GM12892 (cell line): Measurements from ENCODE around the gene CCNF.

Source experiments
- DNase-seq: peaks from one replicate; pipeline ENCODE4 v3.0.0; 2011; ENCODE audit not compliant: insufficient read length
- FAIRE-seq: peaks from 2 replicates; lab custom pipeline; 2011; peaks lifted over from hg19 to GRCh38; lab: Jason Lieb, UNC
- POLR2A ChIP-seq: IDR thresholded peaks from 2 replicates; pipeline ENCODE4 v1.6.1; 2011; ENCODE audit warnings: low read depth, low read length, control low read depth
- POLR2AphosphoS5 ChIP-seq: IDR thresholded peaks from 2 replicates; pipeline ENCODE4 v1.6.1; 2011; ENCODE audit warnings: low read depth, low read length, control low read depth
- TAF1 ChIP-seq: IDR thresholded peaks from 2 replicates; pipeline ENCODE4 v1.6.1; 2011; ENCODE audit warnings: low read depth, mild to moderate bottlenecking, control low read depth, low read length, borderline replicate concordance

Gene CCNF

GRCh38 chr16:2484898-2485508, 55.8 kb downstream of the CCNF start:
- DNase-seq (no peak), FAIRE-seq (no peak)
- no peak for TF ChIP-seq POLR2AphosphoS5
- no peak for TF ChIP-seq TAF1
- no peak for TF ChIP-seq POLR2A

DNA sequence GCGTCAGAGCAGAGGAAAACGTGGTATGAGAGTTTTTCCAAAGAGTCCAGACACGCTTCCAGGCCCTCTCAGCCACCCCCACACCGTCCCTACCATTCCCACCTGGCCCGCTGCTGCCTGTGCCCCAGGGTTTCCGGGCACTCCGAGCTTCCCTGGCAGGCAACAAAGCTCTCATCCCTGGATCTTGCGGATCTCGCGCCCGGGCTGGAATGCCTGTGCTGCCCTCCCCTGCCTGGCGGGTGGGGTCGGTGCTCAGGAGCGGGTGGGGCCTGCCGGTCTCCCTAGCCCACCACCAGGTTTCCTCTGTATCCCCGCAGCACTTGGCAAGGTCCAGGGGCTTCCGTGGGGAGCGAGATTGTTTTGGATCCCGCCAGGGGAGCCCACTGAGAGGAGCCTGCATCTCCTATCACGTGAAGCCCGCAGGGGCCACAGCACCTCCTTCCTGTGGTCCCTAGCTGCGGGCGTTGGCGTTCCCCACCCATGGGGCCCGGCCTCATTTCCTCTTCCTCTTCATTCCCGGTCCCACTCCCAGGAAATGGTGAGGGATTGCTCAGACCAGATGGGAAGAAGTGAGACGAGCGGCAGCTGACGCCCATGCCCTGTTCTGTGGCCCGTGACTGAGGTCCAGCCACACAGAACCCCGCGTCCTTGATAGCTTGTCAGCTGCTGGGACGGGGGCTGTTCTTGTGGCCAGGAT, 56.7 kb downstream of the CCNF start:
- FAIRE-seq (no peak), DNase-seq (no peak)
- TF ChIP-seq POLR2AphosphoS5 (no peak), POLR2A (no peak), TAF1 (no peak)

DNA sequence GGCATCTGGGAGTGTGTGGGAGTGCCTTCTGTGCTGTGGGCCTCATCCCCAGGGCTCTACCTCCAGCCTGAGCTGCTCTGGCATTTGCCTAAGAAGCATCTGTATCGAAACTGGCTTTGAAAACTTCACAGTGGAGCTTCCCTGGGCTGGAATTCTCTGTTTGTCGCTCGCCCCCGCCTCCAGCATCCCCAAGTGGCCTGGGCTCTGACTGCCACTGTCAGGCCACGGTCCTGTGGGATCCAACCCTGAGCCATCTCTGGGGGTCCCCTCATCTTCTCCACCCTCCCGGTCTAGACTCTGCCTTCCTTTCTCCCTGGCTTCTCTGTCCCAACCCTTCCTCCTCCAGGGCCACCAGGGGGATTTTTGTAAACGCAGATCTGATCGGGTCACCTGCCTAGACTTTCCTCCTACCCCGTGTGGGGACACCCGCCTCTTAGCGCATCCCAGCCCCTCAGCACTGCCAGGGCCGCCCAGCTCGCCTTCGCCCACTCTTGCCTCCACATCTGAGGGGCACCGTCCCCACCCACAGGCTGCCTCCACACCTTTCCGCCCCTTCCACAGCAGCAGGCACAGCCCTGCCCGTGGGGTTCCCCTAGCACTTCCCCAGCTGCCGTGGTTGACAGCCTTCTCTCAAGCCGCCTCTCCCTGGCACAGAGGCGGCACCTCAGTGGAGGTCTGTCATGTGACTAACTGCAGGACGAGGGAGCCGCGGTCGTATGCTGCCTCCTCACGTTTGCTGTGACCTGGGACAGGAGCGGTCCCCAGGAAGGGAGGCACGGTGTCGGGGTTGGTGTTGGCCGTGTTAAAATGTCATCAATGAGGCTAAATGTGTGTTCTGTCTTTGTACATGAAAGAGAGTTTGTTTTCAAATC, 57.6 kb downstream of the CCNF start:
- FAIRE-seq (no peak), DNase-seq (peak; percentile 83)
- TF ChIP-seq POLR2A: no peak
- no peak for TF ChIP-seq POLR2AphosphoS5
- TF ChIP-seq TAF1: no peak

DNA sequence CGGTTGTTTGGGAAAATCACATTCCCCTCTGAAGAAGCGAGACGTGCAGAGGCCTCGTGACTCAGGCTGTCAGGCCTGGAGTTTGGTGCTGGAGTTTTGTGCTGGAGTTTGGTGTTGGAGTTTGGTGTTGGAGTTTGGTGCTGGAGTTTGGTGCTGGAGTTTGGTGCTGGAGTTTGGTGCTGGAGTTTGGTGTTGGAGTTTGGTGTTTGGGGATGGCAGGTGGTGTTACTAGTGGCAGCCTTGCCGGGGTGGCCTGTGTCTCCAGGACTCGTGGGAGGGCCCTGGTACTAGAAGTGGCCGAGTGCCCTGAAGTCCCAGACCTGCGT, 58.2 kb downstream of the CCNF start:
- FAIRE-seq (peak; percentile 85), DNase-seq (no peak)
- TF ChIP-seq TAF1 (no peak), POLR2AphosphoS5 (no peak), POLR2A (no peak)

GRCh38 chr16:2487903-2488531, 58.8 kb downstream of the CCNF start:
- no peak for DNase-seq
- no peak for TF ChIP-seq POLR2AphosphoS5
- no peak for TF ChIP-seq POLR2A
- no peak for TF ChIP-seq TAF1
- FAIRE-seq: no peak

DNA sequence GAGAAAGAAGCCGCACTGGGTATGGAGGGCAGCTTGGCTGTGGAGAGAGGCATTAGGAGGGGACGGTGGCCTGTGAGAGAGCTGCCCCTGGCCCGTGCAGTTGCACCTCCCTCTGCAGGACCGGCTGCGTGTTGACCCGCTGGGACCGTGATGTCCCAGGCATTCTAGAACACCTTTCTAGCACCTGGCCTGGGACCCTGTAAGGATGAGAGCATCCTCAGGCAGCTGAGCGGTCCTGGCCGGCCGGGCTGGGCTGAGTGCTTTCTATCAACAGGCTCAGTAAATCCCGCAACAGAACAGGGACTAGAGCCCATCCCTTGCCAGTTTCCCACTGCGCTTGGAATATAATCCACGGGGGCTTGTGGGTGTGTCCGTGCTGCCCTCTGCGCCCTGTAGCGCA, 60.3 kb downstream of the CCNF start:
- no peak for DNase-seq
- FAIRE-seq: no peak
- TF ChIP-seq POLR2A: no peak
- TF ChIP-seq TAF1: no peak
- TF ChIP-seq POLR2AphosphoS5: no peak

DNA sequence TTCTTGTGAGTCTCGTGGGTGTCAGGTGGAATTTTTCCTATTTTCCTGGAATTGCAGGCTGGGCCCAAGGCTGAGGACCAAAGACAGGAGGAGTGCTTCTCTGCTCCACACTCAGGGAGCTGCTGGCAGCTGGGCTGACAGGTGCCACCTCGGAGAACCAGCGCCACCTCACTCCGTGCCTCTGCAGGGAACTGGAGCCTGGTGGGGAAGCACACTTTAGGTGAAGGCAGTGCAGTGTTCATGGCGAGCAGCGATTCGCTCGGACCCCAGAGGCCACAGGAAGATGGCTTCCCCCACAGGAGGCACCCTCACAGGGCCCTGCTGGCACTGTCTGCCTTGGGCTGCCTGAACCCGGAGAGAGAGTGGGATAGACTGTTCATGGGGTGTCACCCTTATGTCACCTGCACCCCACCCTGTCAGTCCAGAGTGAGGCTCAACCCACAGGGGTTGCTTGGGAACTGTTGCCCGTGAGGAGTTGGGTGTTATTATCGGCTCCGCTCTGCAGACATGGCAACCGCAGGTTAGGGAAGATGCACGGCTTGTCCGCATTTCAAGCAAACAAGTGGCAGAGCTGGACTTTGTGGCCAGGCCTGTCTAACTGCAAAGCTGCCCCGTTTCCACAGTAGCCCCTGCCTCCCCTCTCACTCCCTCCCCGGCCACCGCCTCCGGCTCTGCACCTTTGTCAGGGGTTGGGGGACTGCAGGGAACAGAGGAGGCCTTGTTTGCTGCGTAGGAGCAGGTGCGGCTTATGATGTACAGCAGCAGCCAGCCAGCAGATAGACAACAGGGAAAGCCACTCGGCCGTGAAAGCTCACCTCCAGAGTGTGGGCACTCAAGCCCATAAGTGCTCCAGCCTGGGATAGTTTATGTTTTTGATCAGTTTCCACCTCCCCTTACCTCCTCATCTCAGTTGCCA, 61.2 kb downstream of the CCNF start:
- FAIRE-seq (no peak), DNase-seq (no peak)
- TF ChIP-seq POLR2A (no peak), TAF1 (no peak), POLR2AphosphoS5 (no peak)

DNA sequence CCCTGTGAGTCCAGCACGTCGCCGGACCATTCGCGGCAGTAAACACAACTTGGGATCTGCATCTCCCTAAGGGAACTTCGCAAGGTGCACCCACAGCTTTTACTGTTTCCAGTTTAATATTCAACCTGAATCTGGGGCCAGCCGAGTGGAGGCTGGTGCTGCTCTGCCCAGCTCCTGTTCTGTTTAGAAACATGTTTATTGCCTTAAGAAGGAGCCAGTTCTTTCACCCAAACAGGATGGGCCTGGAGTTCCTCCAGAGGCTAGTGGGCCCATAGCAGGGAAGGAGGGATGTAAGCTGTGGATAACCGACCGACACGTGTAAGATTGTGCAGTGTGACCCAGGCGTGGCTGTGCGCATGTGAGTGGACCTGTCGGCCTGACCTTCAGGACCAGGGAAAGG, 63.0 kb downstream of the CCNF start:
- DNase-seq (no peak), FAIRE-seq (no peak)
- TF ChIP-seq TAF1 (no peak), POLR2AphosphoS5 (no peak), POLR2A (no peak)

- DNase-seq (no peak), FAIRE-seq (no peak)
- TF ChIP-seq POLR2AphosphoS5: no peak
- no peak for TF ChIP-seq TAF1
- no peak for TF ChIP-seq POLR2A
Measured at GRCh38 chr16:2493605-2494004, 64.4 kb downstream of the CCNF start.

- FAIRE-seq (no peak), DNase-seq (no peak)
- TF ChIP-seq TAF1 (no peak), POLR2AphosphoS5 (no peak), POLR2A (no peak)
Measured at GRCh38 chr16:2494616-2495015, 65.4 kb downstream of the CCNF start.
